ENCODE data around the gene PVALEF.

- TF ChIP-seq BHLHE40 (IDR thresholded peaks at IDR 0.05; ENCODE audit: borderline replicate concordance), result no peak
- TF ChIP-seq SP1 (IDR thresholded peaks at IDR 0.05), result no peak
- TF ChIP-seq FOXK2 (IDR thresholded peaks at IDR 0.05), result no peak
Observed at GRCh38 chr17:81231766-81232581, 66.7 kb downstream of the PVALEF start.

All from HEK293T (cell line).